Peyer's patch (tissue), 4 donors: Measurements from ENCODE around the gene CCNB1. TPM values are rescaled to one million over a fixed set of nuclear protein-coding genes. Genes with fewer than 3 reads are reported as not detected.

Source experiments
- DNase-seq, 3 donors: peaks; one replicate each; pipeline ENCODE4 v3.0.0-alpha.2; 2017 to 2019
- H3K27ac ChIP-seq, 4 donors: fragments of 200-600 bp; sonication (generic); one replicate each; pipeline ENCODE4 v1.5.1; 2016 to 2019
- H3K27me3 ChIP-seq, 2 donors: fragments of 200-600 bp; sonication (generic); one replicate each; pipeline ENCODE4 v1.5.1; 2019
- H3K36me3 ChIP-seq, 3 donors: fragments of 200-600 bp; sonication (generic); one replicate each; pipeline ENCODE4 v1.5.1; 2016 to 2019
- H3K4me1 ChIP-seq, 4 donors: fragments of 200-600 bp; sonication (generic); one replicate each; pipeline ENCODE4 v1.5.1; 2016 to 2019
- H3K4me3 ChIP-seq, 4 donors: fragments of 200-600 bp; sonication (generic); 1 replicate in 3 of 4; 2 replicates in 1 of 4; pipeline ENCODE4 v1.5.1; 2016 to 2019; ENCODE audit warnings: mild to moderate bottlenecking in 1 of 4
- H3K9me3 ChIP-seq, 4 donors: fragments of 200-600 bp; sonication (generic); one replicate each; pipeline ENCODE4 v1.5.1; 2016 to 2019; ENCODE audit warnings: mild to moderate bottlenecking in 1 of 4
- POLR2A ChIP-seq, 2 donors: fragments of 450-650 bp; IDR thresholded peaks; one replicate each; pipeline ENCODE4 v1.5.1; 2017; ENCODE audit warnings: antibody characterized with exemption in 2 of 2, mild to moderate bottlenecking in 2 of 2, moderate library complexity in 2 of 2
- total RNA-seq, 4 donors: library from RNA; depleted of rRNA; stranded (reverse); fragments of >200 nt; gene quantifications; one replicate each; pipeline ENCODE4 v1.1.0, GENCODE V29; 2016
- TF ChIP-seq, protein P1 (sequence below), 6 experiments: fragments of 450-650 bp in 4 of 6; fragments of 200-600 bp in 2 of 6; sonication (generic) in 1 of 6; IDR thresholded peaks; one replicate each; pipeline ENCODE4 v1.5.1; 2017 to 2019; ENCODE audit warnings: antibody characterized with exemption in 6 of 6, mild to moderate bottlenecking in 3 of 6, moderate library complexity in 1 of 6

Gene CCNB1
- total RNA-seq, 4 donors from 2014 or later, result 8.1 to 22.3 (median 11.2) TPM

DNA sequence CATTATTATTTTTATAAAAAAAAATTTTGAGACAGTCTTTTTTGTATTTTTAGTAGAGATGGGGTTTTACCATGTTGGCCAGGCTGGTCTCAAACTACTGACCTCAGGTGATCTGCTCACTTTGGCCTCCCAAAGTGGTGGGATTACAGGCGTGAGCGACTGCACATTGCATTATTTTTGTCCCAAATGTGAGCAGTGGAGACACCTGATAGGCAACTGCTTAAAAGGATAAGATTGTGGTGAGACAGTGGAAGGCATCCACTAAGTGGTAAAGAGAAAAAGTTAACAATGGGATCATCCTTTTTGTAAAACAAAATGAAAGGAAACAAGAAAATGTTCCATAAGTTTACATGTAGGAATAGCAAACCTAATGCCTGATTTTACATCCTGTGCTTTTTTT is 20.4 kb downstream of the CCNB1 start:
- no peaks in the 10 kb centered on the region for H3K9me3 ChIP-seq
- no peaks in the 10 kb centered on the region for H3K36me3 ChIP-seq
- no peak overlapping the region for H3K27ac ChIP-seq
- no peak overlapping the region for H3K4me3 ChIP-seq
- DNase-seq, result no peak
- TF ChIP-seq, protein P1, sequence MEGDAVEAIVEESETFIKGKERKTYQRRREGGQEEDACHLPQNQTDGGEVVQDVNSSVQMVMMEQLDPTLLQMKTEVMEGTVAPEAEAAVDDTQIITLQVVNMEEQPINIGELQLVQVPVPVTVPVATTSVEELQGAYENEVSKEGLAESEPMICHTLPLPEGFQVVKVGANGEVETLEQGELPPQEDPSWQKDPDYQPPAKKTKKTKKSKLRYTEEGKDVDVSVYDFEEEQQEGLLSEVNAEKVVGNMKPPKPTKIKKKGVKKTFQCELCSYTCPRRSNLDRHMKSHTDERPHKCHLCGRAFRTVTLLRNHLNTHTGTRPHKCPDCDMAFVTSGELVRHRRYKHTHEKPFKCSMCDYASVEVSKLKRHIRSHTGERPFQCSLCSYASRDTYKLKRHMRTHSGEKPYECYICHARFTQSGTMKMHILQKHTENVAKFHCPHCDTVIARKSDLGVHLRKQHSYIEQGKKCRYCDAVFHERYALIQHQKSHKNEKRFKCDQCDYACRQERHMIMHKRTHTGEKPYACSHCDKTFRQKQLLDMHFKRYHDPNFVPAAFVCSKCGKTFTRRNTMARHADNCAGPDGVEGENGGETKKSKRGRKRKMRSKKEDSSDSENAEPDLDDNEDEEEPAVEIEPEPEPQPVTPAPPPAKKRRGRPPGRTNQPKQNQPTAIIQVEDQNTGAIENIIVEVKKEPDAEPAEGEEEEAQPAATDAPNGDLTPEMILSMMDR (IDR thresholded peaks at IDR 0.05), result no peak
- no peak for TF ChIP-seq POLR2A (IDR thresholded peaks at IDR 0.05)
- H3K4me1 ChIP-seq, result peaks cover 0 to 8% (median 0%) of the 10 kb centered on the region in 4 donors
- H3K27me3 ChIP-seq, result no peaks in the 10 kb centered on the region

DNA sequence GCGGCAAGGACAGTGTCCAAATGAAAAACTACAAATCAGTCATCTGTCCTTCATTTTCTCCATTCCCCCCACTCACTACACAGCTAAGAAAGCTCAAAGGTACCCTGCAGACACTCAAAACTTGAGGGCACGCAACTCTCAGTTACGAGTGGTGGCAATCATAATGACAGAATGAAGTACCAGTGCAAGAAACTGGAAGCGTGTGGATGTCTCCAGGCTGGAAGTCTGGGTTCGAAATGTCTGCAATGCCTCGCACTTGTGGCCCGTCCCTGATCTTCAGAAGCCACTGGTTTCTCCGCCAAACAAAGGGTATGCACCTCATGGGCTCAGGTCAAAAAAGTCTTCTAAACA is 21.8 kb downstream of the CCNB1 start:
- Histone ChIP-seq H3K4me1 (peaks cover 0 to 8% (median 0%) of the 10 kb centered on the region in 4 donors), H3K4me3 (peak overlapping the region; percentile 50 to 82 (median 74)), H3K27me3 (no peaks in the 10 kb centered on the region), H3K9me3 (no peaks in the 10 kb centered on the region), H3K27ac (peak overlapping the region in 3 of 4 donors; percentile 56 to 69 (median 57)), H3K36me3 (no peaks in the 10 kb centered on the region)
- no peak for DNase-seq
- TF ChIP-seq, protein P1 (IDR thresholded peaks at IDR 0.05), result no peak
- TF ChIP-seq POLR2A (IDR thresholded peaks at IDR 0.05), result no peak

DNA sequence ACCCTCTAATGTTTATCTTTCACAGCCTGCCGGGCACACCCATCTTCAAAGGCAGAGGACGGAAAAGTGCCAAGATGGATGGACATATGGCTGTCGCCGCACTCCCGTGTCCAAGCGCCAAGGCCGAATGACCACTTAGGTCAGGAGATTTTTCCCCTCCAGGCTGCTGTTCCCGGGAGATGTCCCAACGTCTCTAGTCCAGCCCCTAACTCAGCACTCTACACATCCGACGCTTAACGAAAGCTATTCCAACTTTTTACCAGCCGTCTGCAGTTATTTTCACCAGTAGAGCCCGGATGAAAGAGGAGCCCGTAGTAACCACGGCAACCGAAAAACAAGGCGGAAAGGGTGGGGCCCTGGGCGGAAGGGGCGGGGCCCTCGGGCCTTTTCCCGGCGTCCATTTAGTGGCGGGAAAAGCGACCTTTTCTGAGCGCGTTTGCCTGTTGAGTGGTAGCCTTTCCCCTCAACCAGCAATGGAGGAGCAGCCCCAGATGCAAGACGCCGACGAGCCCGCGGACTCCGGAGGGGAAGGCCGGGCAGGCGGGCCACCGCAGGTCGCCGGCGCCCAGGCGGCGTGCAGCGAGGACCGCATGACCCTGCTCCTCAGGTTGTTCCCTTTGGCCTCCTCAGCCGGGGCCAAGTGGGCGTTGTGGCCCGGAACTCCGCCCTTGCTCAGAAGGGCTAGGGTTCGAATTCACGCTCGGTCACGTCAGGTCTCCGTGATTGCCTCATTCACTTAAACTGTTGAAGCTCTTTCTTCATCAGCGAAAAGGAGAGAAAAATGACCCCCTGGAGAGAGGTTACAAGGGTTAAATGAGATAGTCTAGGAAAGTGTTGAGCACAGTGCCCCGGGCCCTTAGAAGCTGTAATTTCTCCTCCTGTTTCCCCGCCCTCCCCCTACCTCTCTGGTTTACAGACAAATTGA is 22.5 kb downstream of the CCNB1 start, which contains the start of gene CENPH:
TSS of gene CENPH (plus strand) at position 422 of the 925 bp plus-strand sequence. CDS start at position 474, 52 bp downstream.
- Histone ChIP-seq H3K9me3 (no peaks in the 10 kb centered on the region), H3K36me3 (no peaks in the 10 kb centered on the region), H3K4me3 (peak within 1 kb of the TSS; percentile 50 to 82 (median 74)), H3K4me1 (peaks cover 0 to 8% (median 0%) of the 10 kb centered on the region in 4 donors), H3K27me3 (no peaks in the 10 kb centered on the region), H3K27ac (peak within 1 kb of the TSS; percentile 16 to 69 (median 56))
- peak; percentile 80 to 94 (median 90) for DNase-seq
- no peak for TF ChIP-seq POLR2A (IDR thresholded peaks at IDR 0.05)
- TF ChIP-seq, protein P1 (IDR thresholded peaks at IDR 0.05), result no peak

DNA sequence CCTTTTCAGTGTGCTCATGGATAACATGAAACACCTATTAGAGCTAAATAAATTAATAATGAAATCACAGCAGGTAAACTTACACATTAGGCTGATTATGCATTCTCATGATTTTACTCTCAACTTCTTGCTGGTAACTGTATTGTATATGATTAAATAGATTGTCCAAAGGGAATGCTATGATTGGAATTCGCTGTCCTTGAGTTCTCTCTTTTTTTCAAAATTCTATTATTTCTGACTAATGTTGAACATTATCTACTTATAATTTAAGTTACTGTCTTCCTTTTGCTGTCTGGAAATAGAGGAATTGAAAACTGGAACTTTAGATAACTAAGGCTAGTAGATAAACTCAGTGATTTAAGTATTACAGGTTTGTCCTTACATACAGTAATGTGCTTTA is 35.5 kb downstream of the CCNB1 start:
- H3K9me3 ChIP-seq, result no peaks in the 10 kb centered on the region
- no peak overlapping the region for H3K27ac ChIP-seq
- TF ChIP-seq, protein P1 (IDR thresholded peaks at IDR 0.05), result no peak
- no peak for TF ChIP-seq POLR2A (IDR thresholded peaks at IDR 0.05)
- H3K27me3 ChIP-seq, result no peaks in the 10 kb centered on the region
- no peak overlapping the region for H3K4me3 ChIP-seq
- DNase-seq, result no peak
- no peaks in the 10 kb centered on the region for H3K36me3 ChIP-seq
- H3K4me1 ChIP-seq, result no peaks in the 10 kb centered on the region

DNA sequence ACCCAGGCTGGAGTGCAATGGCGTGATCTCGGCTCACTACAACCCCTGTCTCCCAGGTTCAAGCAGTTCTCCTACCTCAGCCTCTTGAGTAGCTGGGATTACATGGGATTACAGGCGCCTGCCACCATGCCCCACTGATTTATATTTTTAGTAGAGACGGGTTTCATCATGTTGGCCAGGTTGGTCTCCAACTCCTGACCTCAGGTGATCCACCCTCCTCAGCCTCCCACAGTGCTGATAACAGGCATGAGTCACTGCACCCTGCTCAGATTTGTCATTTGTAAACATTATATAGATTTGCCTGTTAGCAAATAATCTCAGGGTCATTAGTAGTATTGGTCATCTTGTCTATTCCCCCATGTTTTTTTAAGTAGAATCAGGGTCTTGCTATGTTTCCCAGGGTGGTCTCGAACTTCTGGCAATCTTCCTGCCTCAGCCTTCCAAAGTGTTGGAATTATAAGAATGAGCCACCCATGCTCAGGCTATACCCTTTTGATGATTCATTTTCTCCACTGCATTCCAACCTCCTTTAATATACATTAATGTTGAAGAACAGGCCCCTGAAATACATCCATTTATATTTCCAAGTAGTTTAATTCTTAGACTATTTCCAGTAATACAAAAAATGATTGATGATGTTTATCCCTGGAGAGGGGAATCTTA is 39.7 kb downstream of the CCNB1 start:
- Histone ChIP-seq H3K36me3 (no peaks in the 10 kb centered on the region), H3K9me3 (no peaks in the 10 kb centered on the region), H3K4me3 (no peak overlapping the region), H3K27me3 (no peaks in the 10 kb centered on the region), H3K4me1 (no peaks in the 10 kb centered on the region), H3K27ac (no peak overlapping the region)
- TF ChIP-seq POLR2A (IDR thresholded peaks at IDR 0.05), result no peak
- TF ChIP-seq, protein P1 (IDR thresholded peaks at IDR 0.05), result no peak
- no peak for DNase-seq
